ENCODE measurements around the gene ELK4.

ELK4 gene

GRCh38 chr1:205637854-205638468 is 6.2 kb upstream of the ELK4 start:
- TF ChIP-seq, protein P1, sequence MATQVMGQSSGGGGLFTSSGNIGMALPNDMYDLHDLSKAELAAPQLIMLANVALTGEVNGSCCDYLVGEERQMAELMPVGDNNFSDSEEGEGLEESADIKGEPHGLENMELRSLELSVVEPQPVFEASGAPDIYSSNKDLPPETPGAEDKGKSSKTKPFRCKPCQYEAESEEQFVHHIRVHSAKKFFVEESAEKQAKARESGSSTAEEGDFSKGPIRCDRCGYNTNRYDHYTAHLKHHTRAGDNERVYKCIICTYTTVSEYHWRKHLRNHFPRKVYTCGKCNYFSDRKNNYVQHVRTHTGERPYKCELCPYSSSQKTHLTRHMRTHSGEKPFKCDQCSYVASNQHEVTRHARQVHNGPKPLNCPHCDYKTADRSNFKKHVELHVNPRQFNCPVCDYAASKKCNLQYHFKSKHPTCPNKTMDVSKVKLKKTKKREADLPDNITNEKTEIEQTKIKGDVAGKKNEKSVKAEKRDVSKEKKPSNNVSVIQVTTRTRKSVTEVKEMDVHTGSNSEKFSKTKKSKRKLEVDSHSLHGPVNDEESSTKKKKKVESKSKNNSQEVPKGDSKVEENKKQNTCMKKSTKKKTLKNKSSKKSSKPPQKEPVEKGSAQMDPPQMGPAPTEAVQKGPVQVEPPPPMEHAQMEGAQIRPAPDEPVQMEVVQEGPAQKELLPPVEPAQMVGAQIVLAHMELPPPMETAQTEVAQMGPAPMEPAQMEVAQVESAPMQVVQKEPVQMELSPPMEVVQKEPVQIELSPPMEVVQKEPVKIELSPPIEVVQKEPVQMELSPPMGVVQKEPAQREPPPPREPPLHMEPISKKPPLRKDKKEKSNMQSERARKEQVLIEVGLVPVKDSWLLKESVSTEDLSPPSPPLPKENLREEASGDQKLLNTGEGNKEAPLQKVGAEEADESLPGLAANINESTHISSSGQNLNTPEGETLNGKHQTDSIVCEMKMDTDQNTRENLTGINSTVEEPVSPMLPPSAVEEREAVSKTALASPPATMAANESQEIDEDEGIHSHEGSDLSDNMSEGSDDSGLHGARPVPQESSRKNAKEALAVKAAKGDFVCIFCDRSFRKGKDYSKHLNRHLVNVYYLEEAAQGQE (IDR thresholded peaks at IDR 0.05; ENCODE audit: insufficient read depth in 1 of 2, low read depth in 2 of 2, low read length in 2 of 2): no peak
- TF ChIP-seq TAF1 (IDR thresholded peaks at IDR 0.05; ENCODE audit: borderline replicate concordance, insufficient read depth, low read length): no peak
- no peak for TF ChIP-seq POLR2AphosphoS5 (IDR thresholded peaks at IDR 0.05; ENCODE audit: low read depth, low read length)
- TF ChIP-seq FOXP2 (optimal IDR thresholded peaks at IDR 0.05; ENCODE audit: borderline replicate concordance, extremely low read depth, extremely low read length, insufficient read depth): no peak
- TF ChIP-seq SIN3A (IDR thresholded peaks at IDR 0.05; ENCODE audit: borderline replicate concordance, insufficient read depth, low read length): no peak

DNA sequence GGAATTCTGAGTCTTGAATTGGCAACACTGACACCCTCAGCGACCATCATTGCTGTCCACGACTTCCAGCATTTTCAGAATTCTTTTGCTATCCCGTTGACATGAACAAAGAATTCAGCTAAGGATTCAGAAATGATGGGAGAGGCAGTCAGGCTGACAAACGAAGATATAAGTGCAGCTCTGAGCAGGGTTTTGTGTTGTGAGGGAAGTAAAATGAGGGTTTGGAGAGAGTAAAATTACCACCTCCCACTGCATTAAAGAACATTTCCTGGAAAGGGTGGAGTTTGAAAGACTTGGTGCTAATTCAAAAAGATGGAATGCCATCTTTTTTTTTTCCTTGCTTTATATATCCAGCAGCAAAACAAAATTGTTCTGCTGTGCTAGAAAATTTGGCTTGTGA is 4.9 kb upstream of the ELK4 start:
- TF ChIP-seq, protein P1 (IDR thresholded peaks at IDR 0.05; ENCODE audit: insufficient read depth in 1 of 2, low read depth in 2 of 2, low read length in 2 of 2): no peak
- TF ChIP-seq FOXP2 (optimal IDR thresholded peaks at IDR 0.05; ENCODE audit: borderline replicate concordance, extremely low read depth, extremely low read length, insufficient read depth) (no peak), TAF1 (IDR thresholded peaks at IDR 0.05; ENCODE audit: borderline replicate concordance, insufficient read depth, low read length) (no peak), POLR2AphosphoS5 (IDR thresholded peaks at IDR 0.05; ENCODE audit: low read depth, low read length) (no peak), SIN3A (IDR thresholded peaks at IDR 0.05; ENCODE audit: borderline replicate concordance, insufficient read depth, low read length) (no peak)

DNA sequence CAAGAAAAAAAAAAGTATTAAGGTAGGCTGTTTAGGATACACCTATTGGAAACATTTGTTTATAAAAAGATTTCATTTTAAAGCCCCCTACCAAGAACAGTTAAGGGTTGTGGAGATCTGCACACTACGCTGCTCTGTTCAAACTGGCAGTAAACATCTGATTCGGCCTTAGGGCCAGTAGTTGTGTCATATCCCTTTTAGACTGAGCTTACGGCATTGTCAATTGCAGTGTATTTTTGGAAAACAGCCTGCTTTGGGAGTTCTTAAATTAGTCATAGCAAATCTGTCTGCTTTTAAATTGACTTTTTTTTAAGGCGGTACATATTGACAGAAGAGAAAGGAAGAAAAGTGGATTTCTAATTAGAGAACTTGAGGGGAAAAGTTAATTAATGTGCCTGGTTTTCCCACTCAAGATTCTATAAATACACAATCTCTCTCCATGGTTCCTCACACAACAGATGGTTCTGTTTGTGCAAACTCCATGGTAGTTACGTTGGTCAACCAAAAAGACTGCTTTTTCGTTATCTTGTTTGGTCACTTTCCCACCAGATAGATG is 1.7 kb upstream of the ELK4 start:
- no peak for TF ChIP-seq FOXP2 (optimal IDR thresholded peaks at IDR 0.05; ENCODE audit: borderline replicate concordance, extremely low read depth, extremely low read length, insufficient read depth)
- no peak for TF ChIP-seq TAF1 (IDR thresholded peaks at IDR 0.05; ENCODE audit: borderline replicate concordance, insufficient read depth, low read length)
- TF ChIP-seq POLR2AphosphoS5 (IDR thresholded peaks at IDR 0.05; ENCODE audit: low read depth, low read length): no peak
- TF ChIP-seq, protein P1 (IDR thresholded peaks at IDR 0.05; ENCODE audit: insufficient read depth in 1 of 2, low read depth in 2 of 2, low read length in 2 of 2): no peak
- no peak for TF ChIP-seq SIN3A (IDR thresholded peaks at IDR 0.05; ENCODE audit: borderline replicate concordance, insufficient read depth, low read length)

DNA sequence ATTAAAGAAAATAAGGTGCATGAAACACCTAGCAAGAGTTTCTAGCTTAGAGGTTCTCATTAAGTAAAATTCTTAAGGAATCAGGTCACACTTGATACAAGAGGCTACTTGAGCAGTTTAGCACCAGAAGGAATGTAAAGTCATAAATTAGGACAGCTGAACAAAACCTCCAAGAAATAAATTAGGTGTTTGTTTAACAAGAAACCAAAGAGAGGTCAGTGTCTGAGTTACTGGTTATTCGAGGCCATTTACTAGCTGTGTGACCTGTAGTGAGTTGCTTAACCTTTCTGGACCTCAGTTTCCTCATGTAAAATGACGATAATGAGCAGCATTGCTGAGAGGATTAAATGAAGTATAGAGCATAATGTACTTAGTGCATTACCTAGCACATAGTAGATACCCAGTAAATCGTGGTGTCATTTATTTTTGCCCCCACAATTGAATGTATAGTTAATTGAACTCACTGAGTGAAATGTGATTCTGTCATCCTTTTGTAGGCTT is 908 bp upstream of the ELK4 start:
- no peak for TF ChIP-seq TAF1 (IDR thresholded peaks at IDR 0.05; ENCODE audit: borderline replicate concordance, insufficient read depth, low read length)
- TF ChIP-seq, protein P1 (IDR thresholded peaks at IDR 0.05; ENCODE audit: insufficient read depth in 1 of 2, low read depth in 2 of 2, low read length in 2 of 2): no peak
- TF ChIP-seq POLR2AphosphoS5 (IDR thresholded peaks at IDR 0.05; ENCODE audit: low read depth, low read length): no peak
- no peak for TF ChIP-seq SIN3A (IDR thresholded peaks at IDR 0.05; ENCODE audit: borderline replicate concordance, insufficient read depth, low read length)
- TF ChIP-seq FOXP2 (optimal IDR thresholded peaks at IDR 0.05; ENCODE audit: borderline replicate concordance, extremely low read depth, extremely low read length, insufficient read depth): no peak
